Stimulated activated naive CD8-positive, alpha-beta T cell treated with anti-CD3 and anti-CD28 coated beads, Interleukin-15, Interleukin-2, amounts not matched to agents 100 ng/mL and 50 ng/mL, for 24 hours (primary cell): ENCODE results near the gene TBC1D22A.
"Not testable (repeated sequence)": the region's sequence is repeated elsewhere in the genome, so short reads cannot be mapped to it uniquely, and the experiment has no call there.

Experiments used
- H3K27ac Mint-ChIP-seq: one replicate; pipeline ENCODE4 v1.8.0; 2021; ENCODE audit warnings: mild to moderate bottlenecking, mixed read lengths
- H3K27me3 Mint-ChIP-seq: one replicate; pipeline ENCODE4 v1.8.0; 2021; ENCODE audit warnings: mixed read lengths
- H3K36me3 Mint-ChIP-seq: one replicate; pipeline ENCODE4 v1.8.0; 2021; ENCODE audit warnings: low read depth, mixed read lengths
- H3K4me1 Mint-ChIP-seq: one replicate; pipeline ENCODE4 v1.8.0; 2021; ENCODE audit warnings: low read depth, mixed read lengths
- H3K4me3 Mint-ChIP-seq: one replicate; pipeline ENCODE4 v1.8.0; 2021; ENCODE audit warnings: mild to moderate bottlenecking, mixed read lengths
- H3K9me3 Mint-ChIP-seq: one replicate; pipeline ENCODE4 v1.8.0; 2021; ENCODE audit warnings: mixed read lengths

Gene TBC1D22A

DNA sequence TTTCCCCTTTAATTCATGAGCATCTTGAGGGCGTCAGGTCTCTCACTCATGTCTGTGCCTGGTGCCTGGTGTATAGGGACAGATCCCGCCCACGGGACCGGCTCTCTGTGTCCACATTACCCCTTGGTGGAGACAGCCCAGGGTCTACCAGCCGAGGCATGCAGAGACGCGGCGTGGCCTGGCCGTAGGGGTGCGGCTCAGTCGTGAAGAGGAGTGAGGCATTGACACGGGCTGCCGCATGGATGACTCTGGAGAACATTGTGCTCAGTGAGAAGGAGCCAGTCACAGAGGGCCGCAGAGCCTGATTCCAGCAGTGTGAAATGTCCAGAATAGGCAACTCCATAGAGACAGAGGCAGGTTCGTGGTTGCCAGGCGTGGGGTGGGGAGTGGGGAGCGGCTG, 209.8 kb downstream of the TBC1D22A start:
- no peak overlapping the region for H3K4me3 Mint-ChIP-seq
- peaks cover 20% of the 10 kb centered on the region for H3K36me3 Mint-ChIP-seq
- H3K4me1 Mint-ChIP-seq, result peaks cover 34% of the 10 kb centered on the region
- H3K9me3 Mint-ChIP-seq, result no peaks in the 10 kb centered on the region
- no peak overlapping the region for H3K27ac Mint-ChIP-seq
- H3K27me3 Mint-ChIP-seq, result no peaks in the 10 kb centered on the region

DNA sequence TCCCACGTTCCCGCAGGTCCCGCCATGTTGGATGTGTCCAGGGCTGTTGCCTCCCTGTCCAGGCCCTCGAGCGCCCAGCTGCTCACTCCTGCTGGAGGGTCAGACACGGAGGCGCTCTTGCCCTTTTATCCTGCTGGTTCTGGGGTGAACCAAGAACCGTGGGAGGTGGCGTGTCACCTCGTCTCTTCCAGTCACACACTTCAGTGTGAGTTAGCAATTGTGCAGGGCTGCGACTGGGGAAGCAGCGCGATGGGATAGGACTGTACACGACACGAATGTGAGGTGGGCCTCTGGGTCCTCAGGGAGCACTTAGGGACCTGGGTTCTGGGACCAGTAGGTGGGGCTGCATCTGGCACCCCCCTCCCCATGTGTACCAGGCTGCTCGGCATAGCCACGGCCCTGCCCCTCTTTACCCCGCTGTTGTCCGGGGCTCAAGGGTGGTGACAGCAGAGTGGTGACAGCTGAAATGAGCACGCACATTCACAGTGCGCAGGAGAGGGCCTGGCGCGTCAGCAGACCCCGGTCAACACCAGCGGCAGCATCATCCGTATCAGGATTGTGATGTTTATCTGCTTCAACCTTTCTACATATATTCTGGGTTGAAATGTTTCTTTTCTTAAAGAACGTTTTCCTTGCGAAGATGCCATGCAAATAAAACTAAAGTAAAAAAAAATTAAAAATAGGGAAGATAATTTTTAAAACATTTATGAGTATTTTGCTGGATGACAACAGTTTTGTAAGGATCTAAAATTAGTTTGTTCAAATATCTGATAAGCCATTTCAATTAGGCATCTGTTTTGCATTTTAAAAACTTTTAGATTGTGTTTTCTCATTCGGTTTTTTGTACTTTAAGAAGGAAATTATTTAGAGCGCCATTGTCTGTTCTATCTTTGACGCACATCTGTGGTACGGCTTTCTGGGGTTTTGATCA, 210.7 kb downstream of the TBC1D22A start:
- Mint-ChIP-seq H3K36me3 (peaks cover 22% of the 10 kb centered on the region), H3K27me3 (no peaks in the 10 kb centered on the region), H3K4me1 (peaks cover 34% of the 10 kb centered on the region), H3K9me3 (no peaks in the 10 kb centered on the region), H3K27ac (no peak overlapping the region), H3K4me3 (no peak overlapping the region)

DNA sequence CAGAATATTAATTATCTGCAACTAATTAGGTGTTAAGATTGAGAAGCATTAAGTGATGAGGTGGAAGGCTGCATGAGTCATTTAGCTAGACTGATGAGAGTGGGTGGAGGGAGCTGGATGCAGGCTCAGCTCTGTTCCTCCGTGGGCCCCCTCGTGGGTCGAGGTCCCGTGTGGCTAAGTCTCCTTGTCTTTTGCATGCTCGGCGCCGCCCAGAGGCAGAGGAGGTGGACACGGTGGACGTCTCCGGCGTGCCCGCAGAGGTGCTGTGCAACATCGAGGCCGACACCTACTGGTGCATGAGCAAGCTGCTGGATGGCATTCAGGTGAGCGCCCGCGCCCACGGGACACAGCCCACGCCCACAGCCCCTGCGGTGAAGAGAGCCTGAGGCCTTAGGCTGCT, 211.6 kb downstream of the TBC1D22A start:
- no peak overlapping the region for H3K4me3 Mint-ChIP-seq
- H3K36me3 Mint-ChIP-seq, result peaks cover 26% of the 10 kb centered on the region
- H3K27me3 Mint-ChIP-seq, result no peaks in the 10 kb centered on the region
- no peak overlapping the region for H3K27ac Mint-ChIP-seq
- H3K9me3 Mint-ChIP-seq, result no peaks in the 10 kb centered on the region
- H3K4me1 Mint-ChIP-seq, result peaks cover 28% of the 10 kb centered on the region

DNA sequence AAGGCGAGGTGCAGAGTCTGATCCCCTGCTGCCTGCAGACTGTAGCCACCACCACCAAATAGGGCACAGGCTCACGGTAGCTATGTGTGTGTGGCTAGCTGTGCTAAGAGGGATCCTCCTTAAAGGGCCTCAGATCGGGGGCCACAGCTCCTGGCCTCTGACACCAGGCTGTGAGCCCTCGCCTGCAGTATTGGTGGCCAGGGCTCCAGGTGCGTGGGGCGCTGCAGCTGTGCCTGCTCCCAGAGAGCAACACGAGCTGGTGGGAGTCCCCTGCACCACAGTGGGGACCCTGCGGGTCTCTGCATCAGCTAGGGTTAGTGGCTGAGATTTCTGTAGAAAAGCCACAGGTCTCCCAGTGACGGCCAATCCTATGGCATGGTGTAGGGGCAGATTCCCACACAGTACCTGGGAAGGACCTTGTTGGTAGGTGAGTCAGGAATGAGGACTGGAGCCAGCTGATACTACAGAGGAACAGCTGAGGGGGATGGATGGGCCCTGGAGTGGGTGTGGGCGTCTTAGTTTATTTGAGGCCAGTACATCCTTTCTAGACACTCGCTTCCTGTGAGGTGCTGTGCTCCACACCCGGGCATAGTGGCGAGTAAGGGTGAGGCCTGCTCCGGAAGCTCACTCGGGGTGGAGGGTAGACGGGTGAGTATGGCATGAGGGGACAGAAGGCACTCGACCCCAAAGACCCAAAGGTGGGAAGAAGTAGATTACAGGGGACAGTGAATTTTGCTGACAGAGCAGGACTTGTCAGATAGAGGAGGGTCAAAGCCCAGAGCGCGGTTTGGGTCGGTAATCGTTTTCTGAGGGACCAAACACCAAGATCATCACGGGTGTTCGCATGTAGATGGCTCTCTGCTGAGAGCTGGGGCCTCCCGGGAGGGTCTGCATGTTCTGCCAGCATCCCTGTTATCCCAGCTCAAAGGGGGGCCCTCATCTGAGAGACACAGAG, 212.5 kb downstream of the TBC1D22A start:
- Mint-ChIP-seq H3K9me3 (no peaks in the 10 kb centered on the region), H3K27me3 (no peaks in the 10 kb centered on the region), H3K4me3 (no peak overlapping the region), H3K4me1 (peaks cover 20% of the 10 kb centered on the region), H3K36me3 (peaks cover 34% of the 10 kb centered on the region), H3K27ac (peak overlapping the region; percentile 61)

DNA sequence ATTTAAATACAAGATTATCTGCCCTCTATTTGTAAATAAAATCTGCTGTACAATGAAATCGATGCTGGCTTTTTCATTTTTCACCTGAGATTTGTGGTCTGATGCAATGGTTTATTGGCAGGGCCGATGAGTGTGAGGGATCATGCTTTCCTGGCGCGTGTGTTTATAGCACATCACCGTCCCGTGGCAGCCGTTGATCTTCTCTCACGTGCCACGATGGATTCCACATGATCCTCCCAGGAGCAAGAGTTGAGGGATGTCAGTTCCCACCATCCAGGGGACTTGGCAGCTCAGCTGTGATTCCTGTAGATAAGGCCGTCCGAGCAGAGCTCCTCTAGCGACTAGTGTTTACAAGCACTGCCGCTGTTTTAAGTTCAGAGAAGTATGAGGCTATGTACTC, 213.7 kb downstream of the TBC1D22A start:
- H3K4me1 Mint-ChIP-seq, result peaks cover 9% of the 10 kb centered on the region
- peaks cover 39% of the 10 kb centered on the region for H3K36me3 Mint-ChIP-seq
- H3K9me3 Mint-ChIP-seq, result no peaks in the 10 kb centered on the region
- H3K27ac Mint-ChIP-seq, result no peak overlapping the region
- H3K4me3 Mint-ChIP-seq, result no peak overlapping the region
- no peaks in the 10 kb centered on the region for H3K27me3 Mint-ChIP-seq

DNA sequence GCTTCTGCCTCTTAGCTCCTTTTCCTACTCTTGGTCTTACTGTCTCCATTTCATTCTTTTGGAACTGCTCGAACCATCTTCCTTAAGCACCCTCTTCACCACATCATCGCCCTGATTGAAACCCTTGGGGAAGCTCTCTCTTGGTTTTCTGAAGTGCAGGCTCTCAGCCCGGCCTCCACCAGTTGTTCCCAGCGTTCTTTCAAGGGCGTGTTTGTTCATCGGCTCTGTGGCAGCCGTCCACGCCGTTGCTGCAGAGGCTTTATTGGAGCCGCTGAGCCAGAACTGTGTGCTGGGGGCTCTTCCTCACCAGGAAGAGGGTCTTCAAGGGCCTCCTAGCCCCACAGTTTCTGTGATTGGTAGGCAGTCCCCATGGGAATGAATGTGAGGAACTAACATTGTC, 214.1 kb downstream of the TBC1D22A start:
- Mint-ChIP-seq H3K4me3 (no peak overlapping the region), H3K9me3 (no peaks in the 10 kb centered on the region), H3K4me1 (peaks cover 9% of the 10 kb centered on the region), H3K27me3 (no peaks in the 10 kb centered on the region), H3K36me3 (peaks cover 43% of the 10 kb centered on the region), H3K27ac (no peak overlapping the region)

DNA sequence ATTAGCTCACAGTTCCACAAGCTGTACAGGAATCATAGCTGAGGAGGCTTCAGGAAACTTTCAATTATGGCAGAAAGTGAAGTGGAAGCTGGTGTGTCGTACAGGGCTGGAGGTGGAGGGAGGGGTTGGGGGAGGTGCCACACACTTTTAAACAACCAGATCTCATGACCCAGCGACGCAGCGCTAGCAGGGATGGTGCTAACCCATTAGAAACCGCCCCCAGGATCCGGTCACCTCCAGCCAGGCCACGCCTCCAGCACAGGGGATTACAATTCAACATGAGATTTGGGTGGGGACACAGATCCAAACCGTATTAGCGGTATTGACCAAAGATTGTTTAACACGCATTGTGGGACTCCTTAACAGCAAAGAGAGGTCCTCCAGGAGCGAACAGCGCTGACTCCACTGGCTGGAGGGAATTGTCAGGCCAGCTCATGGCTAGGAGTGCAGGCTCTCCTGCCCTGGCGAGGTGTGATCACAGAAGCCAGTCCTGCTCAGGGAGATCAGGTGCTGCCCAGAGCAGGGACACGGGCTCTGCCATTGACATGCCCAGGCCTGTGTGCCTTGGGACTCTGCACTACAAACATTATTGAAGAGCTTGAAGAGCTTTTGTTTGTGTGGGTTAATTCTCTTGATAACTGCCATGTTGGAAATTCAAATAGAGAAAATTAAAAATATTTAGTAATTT, 215.3 kb downstream of the TBC1D22A start:
- no peaks in the 10 kb centered on the region for H3K9me3 Mint-ChIP-seq
- peaks cover 9% of the 10 kb centered on the region for H3K4me1 Mint-ChIP-seq
- H3K36me3 Mint-ChIP-seq, result peaks cover 47% of the 10 kb centered on the region
- no peaks in the 10 kb centered on the region for H3K27me3 Mint-ChIP-seq
- H3K27ac Mint-ChIP-seq, result no peak overlapping the region
- H3K4me3 Mint-ChIP-seq, result no peak overlapping the region

DNA sequence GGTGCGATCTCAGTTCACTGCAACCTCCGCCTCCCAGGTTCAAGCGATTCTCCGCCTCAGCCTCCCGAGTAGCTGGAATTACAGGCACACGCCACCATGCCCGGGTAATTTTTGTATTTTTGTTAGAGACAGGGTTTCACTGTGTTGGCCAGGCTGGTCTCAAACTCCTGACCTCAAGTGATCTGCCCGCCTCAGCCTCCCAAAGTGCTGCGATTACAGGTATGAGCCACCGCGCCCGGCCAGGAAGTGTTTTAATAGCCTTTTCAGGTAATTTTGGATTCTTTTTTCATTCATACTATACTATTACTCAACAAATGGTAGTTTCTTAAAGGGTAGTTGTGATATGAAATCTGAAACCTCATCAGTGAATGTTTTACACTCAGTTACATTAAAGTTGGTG, 216.2 kb downstream of the TBC1D22A start:
- not testable (repeated sequence) for H3K4me3 Mint-ChIP-seq, H3K27ac Mint-ChIP-seq, H3K9me3 Mint-ChIP-seq, H3K27me3 Mint-ChIP-seq, H3K4me1 Mint-ChIP-seq
- peaks cover 47% of the 10 kb centered on the region for H3K36me3 Mint-ChIP-seq

DNA sequence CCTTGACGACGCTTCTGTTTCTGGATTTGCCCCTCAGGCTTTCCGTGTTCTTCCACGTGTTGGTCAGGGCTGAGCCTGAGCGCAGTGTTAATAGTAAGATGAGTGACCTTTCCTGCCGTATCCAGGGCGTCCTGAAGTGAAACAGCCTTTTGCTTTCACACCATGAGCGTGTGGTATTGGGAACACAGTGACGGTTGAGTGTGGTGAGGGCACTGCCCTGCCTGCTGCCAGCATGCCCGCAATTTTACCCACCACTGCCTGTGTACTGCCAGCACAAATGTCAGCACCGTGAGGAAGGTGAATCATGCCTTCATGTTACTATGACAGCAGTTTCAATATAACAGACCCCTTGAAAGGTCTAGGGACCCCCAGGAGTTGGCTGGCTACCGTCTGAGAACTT, 217.1 kb downstream of the TBC1D22A start:
- H3K9me3 Mint-ChIP-seq, result no peaks in the 10 kb centered on the region
- H3K36me3 Mint-ChIP-seq, result peaks cover 50% of the 10 kb centered on the region
- H3K4me3 Mint-ChIP-seq, result no peak overlapping the region
- H3K27me3 Mint-ChIP-seq, result no peaks in the 10 kb centered on the region
- H3K4me1 Mint-ChIP-seq, result peaks cover 9% of the 10 kb centered on the region
- no peak overlapping the region for H3K27ac Mint-ChIP-seq

DNA sequence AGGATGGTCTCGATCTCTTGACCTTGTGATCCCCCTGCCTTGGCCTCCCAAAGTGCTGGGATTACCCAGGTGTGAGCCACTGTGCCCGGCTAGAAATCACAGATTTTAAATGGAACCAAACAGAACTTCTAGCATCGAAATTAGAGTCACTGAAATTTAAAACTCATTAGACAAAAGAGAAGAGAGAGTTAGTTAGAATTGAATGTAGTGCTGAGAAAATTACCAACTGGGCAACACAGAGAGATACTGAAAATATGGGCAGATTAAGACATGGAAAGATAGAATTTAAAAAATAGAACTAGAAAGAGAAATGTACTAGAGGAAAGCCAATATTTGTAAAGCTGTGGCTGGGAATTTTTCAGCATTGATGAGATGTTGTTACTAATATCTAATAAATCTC, 217.9 kb downstream of the TBC1D22A start:
- peak overlapping the region; percentile 5 for H3K27ac Mint-ChIP-seq
- peaks cover 47% of the 10 kb centered on the region for H3K36me3 Mint-ChIP-seq
- peaks cover 4% of the 10 kb centered on the region for H3K4me1 Mint-ChIP-seq
- no peaks in the 10 kb centered on the region for H3K9me3 Mint-ChIP-seq
- H3K27me3 Mint-ChIP-seq, result no peaks in the 10 kb centered on the region
- H3K4me3 Mint-ChIP-seq, result no peak overlapping the region

DNA sequence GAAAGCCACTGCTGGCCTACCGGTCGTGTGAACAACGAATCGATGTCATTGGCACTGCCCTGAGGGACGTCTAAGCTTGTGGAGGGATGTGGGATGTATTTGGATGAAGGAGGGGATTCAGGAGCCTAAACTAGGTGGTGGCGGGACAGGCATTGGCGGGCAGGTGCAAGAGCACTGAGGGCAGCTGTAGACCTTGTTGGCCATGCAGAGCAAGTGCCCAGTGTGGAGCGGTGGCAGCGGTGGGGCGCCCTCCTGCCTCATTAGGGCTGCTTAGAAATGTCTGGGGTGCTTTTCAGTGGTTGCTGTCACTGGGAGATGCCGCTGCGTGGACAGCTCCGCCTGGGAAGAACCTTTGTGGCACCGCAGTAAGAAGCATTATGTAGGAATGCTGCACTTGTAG, 220.2 kb downstream of the TBC1D22A start:
- Mint-ChIP-seq H3K27ac (no peak overlapping the region), H3K4me1 (no peaks in the 10 kb centered on the region), H3K9me3 (no peaks in the 10 kb centered on the region), H3K4me3 (no peak overlapping the region), H3K36me3 (peaks cover 36% of the 10 kb centered on the region), H3K27me3 (no peaks in the 10 kb centered on the region)

DNA sequence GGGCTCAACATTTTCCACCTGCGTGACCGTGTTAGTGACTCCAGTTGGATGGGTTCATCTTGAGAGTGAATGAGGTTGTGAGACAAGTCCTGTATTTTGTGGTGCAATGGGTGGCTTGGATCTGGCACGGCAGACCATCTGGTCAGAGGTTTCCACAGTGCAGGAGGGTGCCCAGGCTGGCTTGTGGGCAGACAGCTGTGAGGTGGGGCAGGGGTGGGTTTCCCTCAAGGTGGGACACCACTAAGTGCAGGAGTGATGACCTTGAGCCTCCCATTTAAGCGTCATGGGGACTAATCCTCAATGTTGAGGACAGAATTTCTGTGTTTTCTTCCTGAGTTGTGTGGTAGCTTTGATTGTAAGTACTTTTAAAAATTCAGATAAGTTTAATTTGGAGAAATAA, 220.6 kb downstream of the TBC1D22A start:
- no peak overlapping the region for H3K4me3 Mint-ChIP-seq
- peaks cover 36% of the 10 kb centered on the region for H3K36me3 Mint-ChIP-seq
- no peaks in the 10 kb centered on the region for H3K4me1 Mint-ChIP-seq
- no peak overlapping the region for H3K27ac Mint-ChIP-seq
- no peaks in the 10 kb centered on the region for H3K27me3 Mint-ChIP-seq
- no peaks in the 10 kb centered on the region for H3K9me3 Mint-ChIP-seq

DNA sequence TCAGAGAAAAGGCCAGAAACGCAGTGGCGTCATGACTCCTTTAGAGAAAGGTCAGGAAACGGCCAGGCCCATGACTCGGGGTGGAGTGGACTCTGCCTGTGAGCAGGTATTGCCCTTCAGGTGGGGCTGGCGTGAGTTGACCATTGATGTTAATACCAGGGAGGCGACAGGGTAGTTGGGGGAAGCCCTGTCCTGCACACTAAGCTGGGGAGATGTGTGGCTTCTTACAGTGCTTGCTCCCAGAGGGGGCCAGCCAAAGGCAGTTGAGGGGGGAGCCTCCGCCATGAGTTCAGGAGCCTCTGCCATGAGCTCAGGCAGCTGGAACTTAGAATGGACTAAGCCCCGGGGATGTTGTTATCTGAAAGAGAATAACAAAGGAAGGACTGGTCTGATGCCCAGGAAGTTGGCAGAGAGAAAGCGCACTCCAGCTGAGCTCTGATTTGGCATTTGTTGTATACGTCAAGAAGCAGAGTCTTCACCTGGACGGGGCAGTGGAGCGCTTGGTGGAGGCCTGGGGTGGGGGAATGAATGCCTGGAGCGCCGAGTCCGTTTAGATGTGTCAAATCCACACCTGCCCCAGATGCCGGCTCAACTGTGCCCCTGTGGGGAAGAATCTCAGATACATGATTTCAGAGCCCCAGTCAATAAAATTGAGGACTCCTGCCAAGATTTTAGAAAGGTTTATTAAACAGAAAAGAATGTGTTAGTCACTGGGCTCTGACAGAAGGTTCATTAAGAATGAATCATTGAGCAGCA, 222.5 kb downstream of the TBC1D22A start:
- H3K27me3 Mint-ChIP-seq, result no peaks in the 10 kb centered on the region

DNA sequence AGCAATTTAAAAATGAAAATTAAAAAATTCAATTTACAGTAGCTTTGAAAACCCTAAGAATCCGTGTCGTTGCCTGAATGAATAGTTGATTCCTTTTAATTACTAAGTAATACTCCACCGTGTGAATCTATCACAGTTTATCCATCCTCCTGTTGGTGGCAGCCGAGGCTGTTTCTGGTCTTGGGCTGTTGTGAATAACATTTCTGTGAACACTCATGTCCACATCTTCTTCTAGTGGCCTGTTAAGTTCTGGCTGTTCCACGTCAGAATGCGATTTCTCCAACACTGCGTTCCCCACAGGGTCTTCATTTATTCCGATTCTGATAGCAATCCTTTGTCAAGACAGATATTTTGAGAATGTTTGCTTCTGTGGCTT, 223.0 kb downstream of the TBC1D22A start:
- no peak overlapping the region for H3K4me3 Mint-ChIP-seq
- no peaks in the 10 kb centered on the region for H3K9me3 Mint-ChIP-seq
- H3K27me3 Mint-ChIP-seq, result no peaks in the 10 kb centered on the region
- H3K27ac Mint-ChIP-seq, result no peak overlapping the region
- peaks cover 21% of the 10 kb centered on the region for H3K36me3 Mint-ChIP-seq
- H3K4me1 Mint-ChIP-seq, result no peaks in the 10 kb centered on the region

More for the DNA sequence above, 222.5 kb downstream of the TBC1D22A start:
- no peak overlapping the region for H3K4me3 Mint-ChIP-seq
- H3K4me1 Mint-ChIP-seq, result no peaks in the 10 kb centered on the region
- no peak overlapping the region for H3K27ac Mint-ChIP-seq
- peaks cover 23% of the 10 kb centered on the region for H3K36me3 Mint-ChIP-seq
- H3K9me3 Mint-ChIP-seq, result no peaks in the 10 kb centered on the region
